AG08396 (cell line): ENCODE measurements around the gene HNMT.
"Not testable (repeated sequence)": the region's sequence is repeated elsewhere in the genome, so short reads cannot be mapped to it uniquely, and the experiment has no call there.

Experiments used
- DNase-seq: peaks from one replicate; pipeline ENCODE4 v3.0.0; 2012; ENCODE audit warnings: low spot score, mixed read lengths

Gene HNMT

GRCh38 chr2:137946227-137946626 is 18.0 kb upstream of the HNMT start:
- DNase-seq, result no peak

GRCh38 chr2:137947032-137947727 is 17.1 kb upstream of the HNMT start:
- DNase-seq, result no peak

DNA sequence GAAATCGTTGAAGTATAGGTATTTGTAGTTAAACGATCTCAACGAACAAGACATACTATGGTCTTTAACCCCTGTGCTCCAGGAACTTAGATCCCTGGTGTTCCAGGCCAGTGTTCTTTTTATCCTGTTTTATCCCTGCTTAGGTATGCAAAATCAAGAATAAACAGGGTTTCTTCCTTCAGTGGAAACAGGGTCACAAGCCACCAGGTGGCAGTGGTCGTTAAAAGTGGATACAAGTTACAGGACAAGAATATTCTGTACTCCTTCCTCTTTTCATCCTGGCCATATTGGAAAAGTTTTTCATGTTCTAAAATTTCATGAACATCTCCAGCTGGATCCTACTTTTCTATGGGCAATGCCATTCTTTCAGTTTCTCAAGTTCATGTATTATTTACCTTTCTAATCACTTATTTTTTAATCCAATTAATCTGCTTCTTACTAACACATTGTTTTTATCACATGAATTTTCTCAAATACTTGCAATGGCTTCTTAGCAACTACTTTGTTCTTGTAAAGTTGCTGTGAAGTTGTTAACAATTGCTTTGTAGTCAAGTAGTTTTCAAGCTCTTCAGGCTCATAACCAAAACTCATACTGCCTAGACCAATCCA is 16.4 kb upstream of the HNMT start:
- peak; percentile 40 for DNase-seq

DNA sequence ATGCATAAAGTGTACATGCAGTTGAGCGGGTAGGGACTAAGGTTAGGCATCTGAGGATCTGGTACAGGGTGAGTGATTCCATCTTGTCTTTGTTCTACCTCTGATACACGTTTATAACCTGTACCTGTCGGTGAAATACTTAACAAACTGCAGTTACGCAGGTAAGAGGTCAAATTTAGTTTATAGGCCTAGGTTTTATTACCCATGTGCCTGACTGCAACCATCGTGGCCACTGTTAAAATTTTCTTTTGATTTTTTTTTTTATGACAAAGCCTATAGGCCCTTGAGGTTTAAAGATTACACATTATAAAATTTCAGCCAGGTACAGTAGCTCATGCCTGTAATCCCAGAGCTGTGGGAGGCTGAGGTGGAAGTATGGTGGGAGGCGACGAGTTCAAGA is 15.4 kb upstream of the HNMT start:
- no peak for DNase-seq

GRCh38 chr2:137950238-137950637 is 14.0 kb upstream of the HNMT start:
- no peak for DNase-seq

GRCh38 chr2:137951586-137951985 is 12.7 kb upstream of the HNMT start:
- no peak for DNase-seq

DNA sequence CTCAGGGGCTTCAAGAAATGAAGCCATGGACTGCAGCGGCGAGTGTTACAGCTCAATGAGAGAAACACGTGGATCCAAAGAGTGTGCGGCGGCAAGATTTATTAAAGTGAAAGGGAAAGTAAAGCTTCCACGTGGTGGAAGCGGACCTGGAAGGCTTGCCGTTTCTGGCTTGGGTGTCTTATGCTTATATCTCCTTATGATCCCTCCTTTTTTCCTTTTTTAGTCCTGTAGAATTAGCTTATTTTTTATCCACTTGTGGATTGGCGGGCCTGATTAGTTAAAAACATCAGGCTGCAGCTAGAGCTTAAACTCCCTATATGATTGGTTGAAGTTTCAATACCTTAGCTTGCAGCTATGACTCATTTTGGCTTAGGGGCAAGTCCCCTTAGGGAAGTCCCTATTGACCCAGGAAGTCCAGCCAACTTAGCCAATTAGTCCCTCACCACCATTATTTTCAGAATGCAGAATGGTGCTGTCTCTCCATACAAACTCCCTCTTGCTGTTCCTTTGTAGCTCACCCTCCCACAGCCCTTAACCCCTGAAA is 11.6 kb upstream of the HNMT start:
- DNase-seq, result no peak

DNA sequence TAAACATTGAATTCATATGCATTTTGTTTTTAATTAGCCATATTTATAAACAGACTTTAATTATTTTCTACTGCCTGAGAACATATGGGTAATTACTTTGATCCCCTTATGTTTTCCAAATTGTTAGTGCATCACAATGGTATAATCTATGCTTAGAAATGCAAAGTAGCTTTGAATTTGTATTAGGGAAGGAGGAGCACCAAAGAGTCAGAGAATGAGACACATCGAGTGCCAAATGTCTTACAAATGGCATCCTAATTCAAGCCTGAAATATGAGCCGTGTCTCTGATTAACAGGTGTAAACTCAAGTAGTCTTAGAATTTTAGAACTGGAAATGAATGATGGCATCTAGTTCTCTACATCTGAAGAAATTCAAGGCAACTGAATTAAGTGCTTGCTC is 8.7 kb upstream of the HNMT start:
- no peak for DNase-seq

DNA sequence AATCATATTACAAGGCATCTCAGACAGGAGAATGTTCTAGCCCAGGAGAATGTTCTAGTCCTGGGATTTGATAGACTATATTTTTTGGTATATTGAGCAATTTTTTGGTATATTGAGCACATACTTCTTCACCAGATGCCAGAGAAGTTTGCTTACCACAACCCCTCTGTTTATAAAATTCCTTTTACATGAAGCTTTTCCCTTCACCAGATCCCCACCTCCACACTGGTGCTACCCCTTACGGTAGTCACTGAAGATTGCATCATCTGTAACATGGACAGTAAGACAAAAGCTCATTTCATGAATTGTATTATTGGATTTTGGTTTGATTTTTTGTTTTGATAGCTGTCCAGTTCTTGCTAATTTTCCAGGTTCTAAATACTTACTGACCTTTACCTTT is 7.2 kb upstream of the HNMT start:
- DNase-seq, result peak; percentile 67

- DNase-seq, result no peak
These were observed 5.1 kb upstream of the HNMT start for GRCh38 chr2:137959166-137959565.

GRCh38 chr2:137960223-137960622 is 4.0 kb upstream of the HNMT start:
- DNase-seq, result no peak

DNA sequence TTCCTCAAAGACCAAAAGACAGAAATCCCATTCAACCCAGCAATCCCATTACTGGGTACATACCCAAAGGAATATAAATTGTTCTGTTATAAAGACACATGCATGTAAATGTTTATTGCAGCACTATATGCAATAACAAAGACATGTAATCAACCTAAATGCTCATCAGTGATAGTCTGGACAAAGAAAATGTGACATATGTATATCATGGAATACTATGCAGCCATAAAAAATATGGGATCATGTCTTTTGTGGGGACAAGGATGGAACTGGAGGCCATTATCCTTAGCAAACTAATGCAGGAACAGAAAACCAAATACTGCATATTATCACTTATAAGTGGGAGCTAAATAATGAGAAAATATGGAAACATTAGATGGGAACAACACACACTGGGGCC is 2.7 kb upstream of the HNMT start:
- DNase-seq, result no peak

GRCh38 chr2:137963535-137964065 is 673 bp upstream of the HNMT start:
- no peak for DNase-seq

- DNase-seq, result no peak
These were observed 686 bp downstream of the HNMT start for GRCh38 chr2:137964859-137965459.

GRCh38 chr2:137966043-137966442 is 1.8 kb downstream of the HNMT start:
- DNase-seq, result no peak

- no peak for DNase-seq
These were observed 2.8 kb downstream of the HNMT start for GRCh38 chr2:137967042-137967441.

- DNase-seq, result no peak
These were observed 4.5 kb downstream of the HNMT start for GRCh38 chr2:137968477-137969417.

GRCh38 chr2:137969418-137969765 is 5.1 kb downstream of the HNMT start:
- peak; percentile 39 for DNase-seq

- no peak for DNase-seq
These were observed 5.6 kb downstream of the HNMT start for GRCh38 chr2:137969876-137970275.

- DNase-seq, result not testable (repeated sequence)
These were observed 7.0 kb downstream of the HNMT start for GRCh38 chr2:137971259-137971658.

DNA sequence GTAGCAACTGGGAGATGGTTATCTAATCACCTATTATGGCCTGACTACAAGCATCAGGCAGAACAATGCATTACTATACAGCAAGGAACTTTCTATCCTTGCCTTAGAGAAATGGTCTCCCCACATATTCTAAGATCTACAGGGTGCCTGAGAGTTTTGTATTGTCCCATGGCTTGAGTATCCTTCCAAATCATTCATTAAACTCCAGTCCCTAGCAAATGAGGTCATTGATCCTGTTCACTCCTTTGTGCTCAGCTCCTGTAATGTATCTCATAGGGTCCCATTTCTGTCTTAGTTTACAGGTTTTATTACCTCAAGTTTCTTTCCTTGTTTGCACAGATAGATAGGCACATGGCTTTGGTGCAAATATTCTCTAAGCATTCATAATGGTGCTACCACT is 9.0 kb downstream of the HNMT start:
- DNase-seq, result no peak
